ENCODE data around the gene NR2F6.

The NR2F6 gene

GRCh38 chr19:17183271-17183761, 62.4 kb downstream of the NR2F6 start:
- peak overlapping the region; percentile 86 for H3K27ac ChIP-seq
- peak overlapping the region; percentile 4 to 36 for H3K4me3 ChIP-seq (ENCODE audit: low read depth in 1 of 2, low read length in 1 of 2)
- H3K27me3 ChIP-seq: no peaks in the 10 kb centered on the region
- H3K4me1 ChIP-seq (ENCODE audit: control insufficient read depth in 1 of 2, insufficient read depth in 1 of 2, low read depth in 1 of 2, low read length in 1 of 2): peaks cover 24 to 25% of the 10 kb centered on the region in 2 experiments
- no peaks in the 10 kb centered on the region for H3K9me3 ChIP-seq
- peaks cover 99% of the 10 kb centered on the region for H3K36me3 ChIP-seq
- TF ChIP-seq CTCF (IDR thresholded peaks at IDR 0.05): no peak
